ENCODE results near the gene SMAD4.
"Not testable (repeated sequence)": the region's sequence is repeated elsewhere in the genome, so short reads cannot be mapped to it uniquely, and the experiment has no call there.

SMAD4 gene

GRCh38 chr18:51111633-51112355 is 81.8 kb downstream of the SMAD4 start:
- DNase-seq (ENCODE audit: low spot score) = not testable (repeated sequence)

DNA sequence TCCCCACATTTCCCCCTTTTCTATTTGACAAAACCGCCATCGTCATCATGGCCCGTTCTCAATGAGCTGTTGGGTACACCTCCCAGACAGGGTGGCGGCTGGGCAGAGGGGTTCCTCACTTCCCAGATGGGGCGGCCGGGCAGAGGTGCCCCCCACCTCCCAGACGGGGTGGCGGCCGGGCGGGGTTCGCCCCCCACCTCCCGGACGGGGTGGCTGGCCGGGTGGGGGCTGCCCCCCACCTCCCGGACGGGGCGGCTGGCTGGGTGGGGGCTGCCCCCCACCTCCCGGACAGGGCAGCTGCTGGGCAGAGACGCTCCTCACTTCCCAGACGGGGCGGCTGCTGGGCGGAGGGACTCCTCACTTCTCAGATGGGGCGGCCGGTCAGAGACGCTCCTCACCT is 87.0 kb downstream of the SMAD4 start:
- DNase-seq (ENCODE audit: low spot score) = not testable (repeated sequence)

DNA sequence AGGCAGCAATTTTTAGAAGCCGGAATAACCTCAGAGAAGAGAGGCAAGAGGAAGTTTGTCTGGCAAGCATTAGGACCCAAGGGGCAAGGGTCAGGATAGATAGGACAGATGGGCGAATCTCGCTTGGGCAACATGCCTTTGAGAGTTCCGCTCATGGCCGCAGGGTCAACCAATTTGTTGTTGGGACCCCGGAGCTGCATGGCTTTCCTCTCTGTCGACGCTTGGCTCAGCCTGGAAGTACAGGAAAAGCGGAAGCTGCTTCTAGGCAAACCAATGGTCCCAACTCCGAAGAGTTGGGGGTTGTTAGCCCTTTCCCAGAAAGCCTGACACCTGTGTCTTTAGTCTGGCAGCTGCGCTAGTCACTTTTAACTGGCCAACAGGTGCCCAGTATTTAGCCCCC is 89.5 kb downstream of the SMAD4 start:
- not testable (repeated sequence) for DNase-seq (ENCODE audit: low spot score)

GRCh38 chr18:51119976-51120375 is 90.0 kb downstream of the SMAD4 start:
- not testable (repeated sequence) for DNase-seq (ENCODE audit: low spot score)

DNA sequence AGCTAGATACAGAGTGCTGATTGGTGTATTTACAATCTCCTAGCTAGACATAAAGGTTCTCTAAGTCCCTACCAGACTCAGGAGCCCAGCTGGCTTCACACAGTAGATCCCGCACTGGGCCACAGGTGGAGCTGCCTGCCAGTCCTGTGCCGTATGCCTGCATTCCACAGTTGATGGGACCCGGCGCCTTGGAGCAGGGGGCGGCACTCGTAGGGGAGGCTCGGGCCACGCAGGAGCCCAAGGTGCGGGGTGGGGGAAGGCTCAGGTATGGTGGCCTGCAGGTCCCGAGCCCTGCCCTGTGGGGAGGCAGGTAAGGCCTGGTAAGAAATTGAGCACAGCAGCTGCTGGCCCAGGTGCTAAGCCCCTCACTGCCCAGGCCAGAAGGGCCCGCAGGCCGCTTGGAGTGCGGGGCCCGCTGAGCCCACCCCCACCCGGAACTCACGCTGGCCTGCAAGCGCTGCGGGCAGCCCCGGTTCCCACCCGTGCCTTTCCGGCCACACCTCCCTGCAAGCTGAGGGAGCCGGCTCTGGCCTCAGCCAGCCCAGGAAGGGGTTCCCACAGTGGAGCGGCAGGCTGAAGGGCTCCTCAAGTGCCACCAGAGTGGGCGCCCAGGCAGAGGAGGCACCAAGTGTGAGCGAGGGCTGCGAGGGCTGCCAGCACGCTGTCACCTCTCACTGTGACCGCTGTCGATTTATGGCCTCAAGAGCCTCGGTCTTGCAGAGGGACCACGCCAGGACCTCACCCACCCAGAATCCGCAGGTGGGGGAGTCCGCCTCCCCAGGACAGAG is 91.0 kb downstream of the SMAD4 start:
- no peak for DNase-seq (ENCODE audit: low spot score)

- DNase-seq (ENCODE audit: low spot score) = no peak
Observed at GRCh38 chr18:51121597-51121857, 91.5 kb downstream of the SMAD4 start.

DNA sequence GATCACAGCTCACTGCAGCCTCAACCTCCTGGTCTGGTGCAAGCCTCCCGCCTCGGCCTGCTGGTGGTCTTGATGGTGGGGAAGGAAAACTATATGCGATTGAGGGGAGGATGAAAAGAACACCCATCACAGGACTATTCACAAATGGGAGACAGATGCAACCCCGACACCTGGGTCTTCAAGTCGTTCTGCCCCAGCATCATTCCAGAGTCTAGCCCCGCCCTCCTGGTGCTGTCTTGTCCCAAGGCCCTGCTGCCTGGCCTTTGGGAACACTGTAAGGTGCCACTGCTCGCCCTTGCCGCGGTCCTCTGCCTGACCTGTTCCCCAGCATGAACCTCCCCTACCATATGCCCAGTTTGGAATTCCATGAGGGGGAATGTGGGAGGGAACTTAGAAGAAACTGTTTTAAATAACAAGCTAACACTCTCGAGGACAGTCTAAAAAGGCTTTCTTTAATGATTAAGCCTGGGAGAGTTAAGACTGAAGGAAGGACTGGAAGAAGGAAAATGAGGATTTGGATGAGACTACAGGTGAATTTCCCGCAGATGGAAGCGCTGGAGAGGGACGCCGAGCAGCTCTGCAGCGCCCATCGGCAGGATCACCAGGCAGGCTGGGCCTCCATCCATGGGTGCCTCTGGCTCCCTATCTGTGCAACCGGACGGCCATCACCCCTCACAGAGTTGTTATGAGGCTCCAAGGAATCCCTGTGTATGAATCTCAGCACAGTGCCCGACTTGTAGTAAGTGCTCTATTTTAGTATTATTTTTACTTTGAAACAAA is 92.4 kb downstream of the SMAD4 start:
- no peak for DNase-seq (ENCODE audit: low spot score)

DNA sequence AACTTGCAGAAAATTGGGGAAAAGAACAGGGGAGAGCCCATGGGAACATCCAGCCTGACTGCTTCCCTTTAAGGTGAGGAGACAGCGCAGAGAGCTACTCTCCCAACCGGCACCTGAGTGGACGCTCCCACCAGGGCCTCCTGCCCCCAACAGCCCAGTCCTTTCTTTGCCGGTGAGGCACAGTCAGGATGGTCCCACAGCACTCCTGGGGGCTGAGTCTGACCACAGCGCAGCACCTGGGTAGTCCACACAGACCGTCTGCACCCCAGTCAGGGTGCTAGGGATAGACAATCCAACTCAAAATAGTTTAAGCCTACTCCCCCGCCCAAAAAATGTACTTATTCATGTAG is 93.0 kb downstream of the SMAD4 start:
- DNase-seq (ENCODE audit: low spot score) = no peak

DNA sequence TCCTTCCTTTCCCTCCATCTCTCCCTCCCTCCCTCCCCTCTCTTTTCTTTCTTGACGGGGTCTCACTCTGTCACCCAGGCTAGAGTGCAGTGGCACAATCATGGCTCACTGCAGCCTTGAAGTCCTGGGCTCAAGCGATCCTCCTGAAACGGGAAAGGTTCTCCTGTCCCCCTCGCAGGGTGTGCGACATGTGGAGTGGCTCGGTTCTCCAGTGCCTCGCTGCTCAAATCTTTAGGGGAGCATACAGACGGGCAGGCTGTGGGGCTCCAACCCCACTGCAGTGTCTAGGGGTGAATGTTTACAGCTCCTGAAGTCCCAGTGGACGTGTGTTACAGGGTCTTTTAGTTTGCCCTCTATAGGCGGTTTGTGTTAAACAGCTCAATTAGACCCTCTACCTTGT is 93.5 kb downstream of the SMAD4 start:
- no peak for DNase-seq (ENCODE audit: low spot score)

DNA sequence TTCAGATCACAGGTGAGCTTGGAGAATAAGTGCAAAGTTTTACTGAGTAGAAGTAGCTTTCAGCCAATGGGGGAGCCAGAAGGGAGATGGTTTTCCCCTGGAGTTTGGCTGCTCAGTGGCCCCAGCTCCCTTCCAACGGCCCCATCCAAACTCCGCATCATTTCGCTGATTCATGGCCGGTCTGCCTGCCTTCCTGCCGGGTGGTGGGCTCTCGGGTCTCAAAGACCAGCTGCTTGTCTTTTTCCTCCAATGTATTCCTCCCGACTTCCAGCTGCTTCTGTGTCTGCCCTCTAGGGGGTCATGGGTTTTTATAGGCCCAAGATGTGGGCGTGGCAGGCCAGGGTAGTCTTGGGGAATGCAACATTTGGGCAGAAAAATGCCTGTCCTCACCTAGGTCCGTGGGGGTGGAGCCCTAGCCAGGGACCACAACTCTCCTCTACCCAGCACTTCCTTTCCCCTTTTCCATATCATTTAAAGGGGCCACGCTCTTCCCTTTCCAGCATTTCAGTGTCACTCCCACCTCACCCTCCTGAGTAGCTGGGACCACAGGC is 94.0 kb downstream of the SMAD4 start:
- DNase-seq (ENCODE audit: low spot score) = no peak

DNA sequence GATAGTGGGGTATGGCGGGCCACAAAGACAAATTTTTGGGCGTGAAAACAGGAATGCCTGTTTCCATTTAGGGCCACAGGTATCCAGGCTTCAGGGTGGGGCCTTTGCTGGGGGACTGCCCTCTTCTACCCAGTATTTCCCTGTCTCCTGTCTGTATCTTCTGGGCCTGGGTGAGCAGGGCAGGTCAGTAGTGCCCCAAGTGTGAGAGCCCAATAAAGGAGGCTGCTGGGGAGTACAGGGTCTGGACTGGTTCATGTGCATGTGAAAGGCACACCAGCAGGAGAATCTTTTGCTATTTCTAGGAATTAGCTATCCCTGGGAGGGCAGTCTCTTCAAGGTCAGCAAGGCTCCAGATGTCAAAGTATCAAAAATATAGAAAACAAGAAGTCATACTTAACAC is 96.0 kb downstream of the SMAD4 start:
- DNase-seq (ENCODE audit: low spot score) = no peak

GRCh38 chr18:51127664-51128063 is 97.7 kb downstream of the SMAD4 start:
- DNase-seq (ENCODE audit: low spot score) = no peak

DNA sequence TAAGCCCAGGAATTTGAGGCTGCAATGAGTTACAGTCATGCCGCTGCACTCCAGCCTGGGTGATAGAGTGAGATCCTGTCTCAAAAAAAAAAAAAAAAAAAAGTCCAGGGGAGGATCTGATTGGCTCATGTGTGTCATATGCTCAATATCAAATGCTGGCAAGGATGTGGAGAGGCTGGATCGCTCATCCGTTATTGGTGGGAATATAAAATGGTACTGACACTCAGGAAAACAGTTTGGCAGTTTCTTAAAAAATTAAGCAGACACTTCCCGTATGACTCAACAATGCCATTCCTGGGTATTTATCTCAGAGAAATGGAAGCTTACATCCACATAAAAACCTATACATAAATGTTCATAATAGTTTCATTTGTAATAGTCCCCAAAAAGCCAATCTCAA is 98.5 kb downstream of the SMAD4 start:
- no peak for DNase-seq (ENCODE audit: low spot score)

DNA sequence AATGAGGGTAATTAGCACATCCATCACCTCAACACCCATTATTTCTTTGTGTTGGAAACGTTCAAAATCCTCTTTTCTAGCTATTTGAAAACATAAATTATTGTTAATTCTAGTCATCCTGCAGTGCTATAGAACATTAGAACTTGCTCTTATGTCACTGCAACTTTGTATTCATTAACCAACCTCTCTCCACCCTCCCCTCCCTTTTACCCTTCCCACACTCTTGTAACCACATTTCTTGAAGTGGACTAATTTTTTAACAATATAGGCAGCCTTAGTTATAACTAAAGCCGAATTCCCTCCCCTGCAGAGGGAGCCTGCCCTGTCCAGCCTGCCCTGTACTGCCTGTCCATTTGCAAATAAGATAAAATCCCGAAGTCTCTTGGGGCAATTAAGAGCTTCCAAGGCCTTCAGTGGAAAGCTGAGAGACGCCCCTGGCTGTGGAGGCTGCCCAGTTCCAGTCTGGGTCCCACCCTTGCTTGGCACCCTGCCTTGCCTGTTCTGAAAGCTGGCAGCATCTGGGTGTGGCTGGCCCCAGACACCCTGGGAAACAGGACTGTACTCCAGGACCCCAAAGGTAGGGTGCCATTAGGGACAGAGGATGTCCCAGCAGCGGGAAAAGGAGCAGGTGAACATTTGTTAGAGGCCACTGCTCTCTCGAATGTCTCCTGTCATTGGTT is 102.4 kb downstream of the SMAD4 start:
- DNase-seq (ENCODE audit: low spot score) = no peak

DNA sequence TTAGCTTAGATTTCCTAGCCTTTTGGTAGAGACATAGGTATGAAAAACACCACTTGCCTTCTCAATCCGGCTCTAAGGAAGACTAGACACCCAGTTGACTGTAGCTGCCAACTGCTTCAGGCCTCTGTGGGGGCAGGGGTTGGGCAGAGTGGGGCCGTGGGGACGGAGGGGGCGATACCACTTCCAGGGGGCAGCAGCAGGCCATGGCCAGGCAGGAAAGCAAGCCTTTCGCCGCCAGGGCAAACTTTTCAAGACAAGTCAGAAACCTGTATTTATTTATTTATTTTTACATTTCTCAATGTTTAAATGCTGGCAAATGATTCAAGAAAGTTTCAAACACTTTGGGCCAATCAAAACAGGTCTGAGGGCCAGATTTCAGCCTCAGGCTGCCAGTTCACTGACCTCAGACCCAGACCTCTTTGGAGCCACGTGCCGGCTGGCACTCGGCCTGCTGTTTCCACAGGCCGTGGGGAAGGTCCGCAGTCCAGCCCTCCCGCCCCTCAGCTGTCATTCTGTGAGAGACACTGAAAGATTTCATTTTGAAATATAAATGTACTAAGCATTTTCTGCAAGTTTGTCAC is 103.7 kb downstream of the SMAD4 start:
- DNase-seq (ENCODE audit: low spot score) = no peak
